Heart left ventricle (tissue), 13 donors: ENCODE measurements around the gene B3GNT7.

ENCODE experiments used
- CTCF ChIP-seq, 12 donors: fragments of 200-600 bp; sonication (generic) in 4 of 12; IDR thresholded peaks; one replicate each; pipeline versions ENCODE4 v1.5.0 to v1.8.0; 2018 to 2022; ENCODE audit warnings: antibody characterized with exemption in 12 of 12, mild to moderate bottlenecking in 5 of 12
- POLR2A ChIP-seq, 2 donors: fragments of 450-650 bp; IDR thresholded peaks; one replicate each; pipeline ENCODE4 v1.6.1; 2017; ENCODE audit warnings: antibody characterized with exemption in 2 of 2, mild to moderate bottlenecking in 2 of 2, moderate library complexity in 2 of 2
- donor health status: ischemic (EF 13 %, LVEDD 7.1; RV severe dilation, severe dysfunction).
- donor health status: DM: no; HTN: yes; CAD: no.
- donor health status: DM: no; HTN: no; CAD: no.
- donor health status: ischemic (EF 25% LVEDD 6.9; RV normal size, moderate dysfunction).
- donor health status: ischemic (EF 25% LVEDD 5.7; RV mildly dilated, moderate dysfunction).
- donor health status: ischemic (EF 35%, LVEDD 5.7; RV mildly dilated, moderate dysfunction).
- donor health status: nonischemic (EF 11% LVEDD 7.7; RV severe dilation, severe dysfunction).
- donor health status: DM: yes; HTN: yes; CAD: no.
- donor health status: PGD.
- donor health status: ischemic (EF 29% LVEDD 5.4; RV normal size, mild dysfunction).
- donor health status: nonischemic (EF 23%, LVEDD 6.1; RV moderate dilation, normal function).

GRCh38 chr2:231360401-231360800, 35.1 kb upstream of the B3GNT7 start:
- no peak for TF ChIP-seq CTCF (IDR thresholded peaks at IDR 0.05)
- no peak for TF ChIP-seq POLR2A (IDR thresholded peaks at IDR 0.05)
